DMS 273 treated with DMSO at 0.1 percent for 48 hours (cell line): ENCODE data around the gene RPS15A.
"Not testable (repeated sequence)": the region's sequence is repeated elsewhere in the genome, so short reads cannot be mapped to it uniquely, and the experiment has no call there.

Experiments used
- DNase-seq: peaks from one replicate; lab custom pipeline; 2025; lab: John Stamatoyannopoulos, UW

RPS15A gene

GRCh38 chr16:18742870-18743269 is 47.3 kb downstream of the RPS15A start:
- not testable (repeated sequence) for DNase-seq

- not testable (repeated sequence) for DNase-seq
These were observed 50.1 kb downstream of the RPS15A start for GRCh38 chr16:18740027-18740426.

- not testable (repeated sequence) for DNase-seq
These were observed 51.4 kb downstream of the RPS15A start for GRCh38 chr16:18738768-18739167.

GRCh38 chr16:18734279-18734678 is 55.9 kb downstream of the RPS15A start:
- DNase-seq = not testable (repeated sequence)
